DMS 273 (cell line): ENCODE results near the gene TMEM165.
A peak's percentile ranks its signal among the peaks of the same experiment; 100 is the strongest.

ENCODE experiments used
- DNase-seq: peaks from one replicate; lab custom pipeline; 2025; ENCODE audit not compliant: unreplicated experiment; lab: John Stamatoyannopoulos, UW

The TMEM165 gene

GRCh38 chr4:55366621-55367020, 29.1 kb upstream of the TMEM165 start:
- no peak for DNase-seq

- no peak for DNase-seq
Measured at GRCh38 chr4:55367084-55367722, 28.6 kb upstream of the TMEM165 start.

GRCh38 chr4:55369968-55370367, 25.8 kb upstream of the TMEM165 start:
- no peak for DNase-seq

GRCh38 chr4:55372259-55372658, 23.5 kb upstream of the TMEM165 start:
- DNase-seq, result no peak

- no peak for DNase-seq
Measured at GRCh38 chr4:55373461-55373860, 22.3 kb upstream of the TMEM165 start.

GRCh38 chr4:55376698-55377097, 19.1 kb upstream of the TMEM165 start:
- no peak for DNase-seq

GRCh38 chr4:55378617-55379467, 16.9 kb upstream of the TMEM165 start:
- DNase-seq, result peak; percentile 11

GRCh38 chr4:55380576-55380975, 15.2 kb upstream of the TMEM165 start:
- DNase-seq, result no peak

GRCh38 chr4:55381502-55381901, 14.3 kb upstream of the TMEM165 start:
- DNase-seq, result no peak

- DNase-seq, result no peak
Measured at GRCh38 chr4:55382488-55383003, 13.2 kb upstream of the TMEM165 start.

- DNase-seq, result no peak
Measured at GRCh38 chr4:55385201-55385649, 10.5 kb upstream of the TMEM165 start.

GRCh38 chr4:55386073-55386472, 9.7 kb upstream of the TMEM165 start:
- peak; percentile 40 for DNase-seq

GRCh38 chr4:55386840-55387239, 8.9 kb upstream of the TMEM165 start:
- DNase-seq, result no peak

- peak; percentile 10 for DNase-seq
Measured at GRCh38 chr4:55393461-55394320, 2.1 kb upstream of the TMEM165 start.

GRCh38 chr4:55395218-55395528, 584 bp upstream of the TMEM165 start:
- DNase-seq, result no peak

- DNase-seq, result peak; percentile 61
Measured at GRCh38 chr4:55396308-55397125, 760 bp downstream of the TMEM165 start.

- peak; percentile 24 for DNase-seq
Measured at GRCh38 chr4:55397126-55397436, 1.3 kb downstream of the TMEM165 start.

GRCh38 chr4:55397520-55398321, 2.0 kb downstream of the TMEM165 start:
- DNase-seq, result peak; percentile 26

- DNase-seq, result no peak
Measured at GRCh38 chr4:55398461-55398860, 2.7 kb downstream of the TMEM165 start.

GRCh38 chr4:55398966-55399365, 3.2 kb downstream of the TMEM165 start:
- no peak for DNase-seq
